AG09319 (cell line): Measurements from ENCODE around the gene C16orf78.

Source experiments
- DNase-seq: peaks from one replicate; pipeline ENCODE4 v3.0.0-alpha.2; 2010; ENCODE audit warnings: low read depth; ENCODE audit errors: extremely low read depth
- TF ChIP-seq, protein P1 (sequence below): IDR thresholded peaks from 2 replicates; pipeline ENCODE4 v1.5.1; 2011; ENCODE audit warnings: low read depth, mild to moderate bottlenecking, inconsistent platforms, low read length, moderate library complexity

Gene C16orf78

DNA sequence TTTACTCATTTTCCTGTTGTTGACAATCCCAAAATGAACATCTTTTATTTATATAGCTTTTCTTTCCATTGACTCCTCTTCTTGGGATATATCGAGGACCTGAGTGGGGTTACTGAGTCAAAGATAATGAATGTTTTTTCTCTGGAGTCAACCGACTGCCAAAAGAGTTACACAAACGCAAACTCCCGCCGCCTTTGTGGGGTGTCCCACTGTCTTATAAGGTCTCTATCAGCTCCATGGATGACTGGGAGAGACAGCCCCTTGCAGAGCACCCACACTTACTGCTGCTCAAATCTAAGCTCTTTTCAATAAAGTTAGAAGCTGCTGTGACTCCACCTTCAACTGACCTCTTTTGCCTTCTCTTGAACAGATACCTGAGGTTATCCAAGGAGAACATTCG is 25.2 kb downstream of the C16orf78 start:
- TF ChIP-seq, protein P1, sequence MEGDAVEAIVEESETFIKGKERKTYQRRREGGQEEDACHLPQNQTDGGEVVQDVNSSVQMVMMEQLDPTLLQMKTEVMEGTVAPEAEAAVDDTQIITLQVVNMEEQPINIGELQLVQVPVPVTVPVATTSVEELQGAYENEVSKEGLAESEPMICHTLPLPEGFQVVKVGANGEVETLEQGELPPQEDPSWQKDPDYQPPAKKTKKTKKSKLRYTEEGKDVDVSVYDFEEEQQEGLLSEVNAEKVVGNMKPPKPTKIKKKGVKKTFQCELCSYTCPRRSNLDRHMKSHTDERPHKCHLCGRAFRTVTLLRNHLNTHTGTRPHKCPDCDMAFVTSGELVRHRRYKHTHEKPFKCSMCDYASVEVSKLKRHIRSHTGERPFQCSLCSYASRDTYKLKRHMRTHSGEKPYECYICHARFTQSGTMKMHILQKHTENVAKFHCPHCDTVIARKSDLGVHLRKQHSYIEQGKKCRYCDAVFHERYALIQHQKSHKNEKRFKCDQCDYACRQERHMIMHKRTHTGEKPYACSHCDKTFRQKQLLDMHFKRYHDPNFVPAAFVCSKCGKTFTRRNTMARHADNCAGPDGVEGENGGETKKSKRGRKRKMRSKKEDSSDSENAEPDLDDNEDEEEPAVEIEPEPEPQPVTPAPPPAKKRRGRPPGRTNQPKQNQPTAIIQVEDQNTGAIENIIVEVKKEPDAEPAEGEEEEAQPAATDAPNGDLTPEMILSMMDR: no peak
- no peak for DNase-seq

DNA sequence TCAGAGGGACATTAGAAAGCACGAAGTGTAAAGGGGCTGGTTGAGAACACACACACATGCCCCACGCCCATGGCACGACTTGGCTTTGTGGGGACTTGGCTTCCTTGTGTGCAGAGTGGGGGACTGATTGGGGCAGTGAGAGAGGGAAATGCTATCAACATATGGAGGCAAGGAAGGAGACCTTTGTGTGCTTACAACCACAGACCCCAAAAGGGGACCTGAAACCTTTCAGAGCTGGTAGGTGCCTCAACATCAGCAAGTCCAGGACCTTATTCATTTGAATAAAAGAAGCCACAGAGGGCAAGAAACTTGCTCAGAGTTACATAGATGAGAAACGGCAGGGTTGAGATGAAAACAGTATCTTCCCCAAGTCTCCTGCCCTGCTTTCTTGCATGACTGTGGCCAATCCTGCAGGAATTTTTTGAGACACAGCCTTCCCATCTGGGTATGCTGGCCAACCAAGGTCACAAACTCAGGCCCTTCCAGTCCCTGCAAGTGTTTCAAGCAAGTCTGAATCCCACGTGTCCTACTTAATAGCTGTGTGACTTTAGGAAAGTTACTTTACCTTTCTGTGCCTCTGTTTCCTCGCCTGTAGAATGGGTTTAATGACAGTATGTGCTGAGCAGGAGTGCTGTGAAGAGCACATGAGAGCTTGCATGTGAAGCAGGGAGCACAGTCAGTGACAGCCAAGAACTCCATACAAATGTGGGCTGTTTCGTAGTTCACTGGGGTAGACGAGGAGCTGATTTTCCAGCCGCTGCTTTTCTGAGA is 26.2 kb downstream of the C16orf78 start:
- DNase-seq: no peak
- TF ChIP-seq, protein P1: no peak

- no peak for DNase-seq
- TF ChIP-seq, protein P1: no peak
Measured at GRCh38 chr16:49400611-49401010, 27.0 kb downstream of the C16orf78 start.

DNA sequence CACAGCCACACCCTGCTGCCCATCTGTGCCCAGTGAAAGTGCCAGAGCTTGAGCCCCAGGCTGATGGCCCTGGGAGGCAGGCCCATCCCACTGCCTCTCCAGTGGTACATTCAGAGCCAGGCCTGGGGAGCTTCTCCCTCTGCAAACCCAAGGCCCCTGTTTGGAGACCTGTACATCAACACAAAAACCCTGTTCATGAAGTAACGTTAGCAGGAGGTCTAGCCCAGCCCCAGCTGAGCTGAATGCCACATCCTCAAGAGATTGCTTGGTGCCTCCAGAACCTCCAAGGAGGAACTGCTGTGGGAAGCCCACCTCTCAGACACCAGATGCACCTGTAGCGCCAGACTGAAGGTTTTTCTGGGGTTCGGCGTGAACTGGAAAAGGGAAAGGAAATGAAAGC is 31.5 kb downstream of the C16orf78 start:
- DNase-seq: no peak
- TF ChIP-seq, protein P1: no peak

GRCh38 chr16:49405530-49405929 is 31.9 kb downstream of the C16orf78 start:
- TF ChIP-seq, protein P1: no peak
- no peak for DNase-seq

- peak; percentile 31 for DNase-seq
- TF ChIP-seq, protein P1: peak; percentile 89
Measured at GRCh38 chr16:49407873-49408550, 34.4 kb downstream of the C16orf78 start.

- TF ChIP-seq, protein P1: no peak
Measured at GRCh38 chr16:49409121-49409520, 35.5 kb downstream of the C16orf78 start.

More at GRCh38 chr16:49409121-49409520, 35.5 kb downstream of the C16orf78 start:
- no peak for DNase-seq
